Measurements from ENCODE around the gene C18orf54. TPM values are rescaled to one million over a fixed set of nuclear protein-coding genes. Genes with fewer than 3 reads are reported as not detected.
A peak's percentile ranks its signal among the peaks of the same experiment; 100 is the strongest.
"Not testable (repeated sequence)": the region's sequence is repeated elsewhere in the genome, so short reads cannot be mapped to it uniquely, and the experiment has no call there.

Gene C18orf54
- 5.9 to 6.5 TPM (median 6.2 TPM) in 3 replicates for total RNA-seq

GRCh38 chr18:54357660-54358494 lies at the start of gene C18orf54, which contains the start of gene STARD6:
C18orf54 (plus strand) TSS chr18:54357906; CDS start chr18:54360573, 2,667 bp downstream.
STARD6 (minus strand) TSS chr18:54357858; CDS start chr18:54354573, 3,285 bp downstream.
- peak within 1 kb of the TSS; percentile 100 for H3K4me3 Mint-ChIP-seq

GRCh38 chr18:54309564-54309963 lies 48.1 kb upstream of the C18orf54 start:
- not testable (repeated sequence) for H3K27ac Mint-ChIP-seq; H3K36me3 Mint-ChIP-seq; DNase-seq (ENCODE audit: low spot score in 2 of 2, unreplicated experiment in 2 of 2); H3K4me1 Mint-ChIP-seq; H3K4me3 Mint-ChIP-seq; H3K9me3 Mint-ChIP-seq
- peaks cover 11% of the 10 kb centered on the region for H3K27me3 Mint-ChIP-seq (ENCODE audit: low read depth)

More at GRCh38 chr18:54357660-54358494, at the start of gene C18orf54, which contains the start of gene STARD6:
- DNase-seq (ENCODE audit: low spot score in 2 of 2, unreplicated experiment in 2 of 2): peak; percentile 78 to 88
- Mint-ChIP-seq H3K36me3 (peaks cover 6% of the 10 kb centered on the region), H3K27ac (peak within 1 kb of the TSS; percentile 98), H3K4me1 (peaks cover 15% of the 10 kb centered on the region), H3K27me3 (ENCODE audit: low read depth) (no peaks in the 10 kb centered on the region), H3K9me3 (no peaks in the 10 kb centered on the region)
- TF ChIP-seq CTCF (IDR thresholded peaks at IDR 0.05; ENCODE audit: unreplicated experiment): no peak

- Mint-ChIP-seq H3K4me1 (no peaks in the 10 kb centered on the region), H3K9me3 (peaks cover 12% of the 10 kb centered on the region), H3K4me3 (no peak overlapping the region), H3K27ac (no peak overlapping the region), H3K27me3 (ENCODE audit: low read depth) (peaks cover 4% of the 10 kb centered on the region), H3K36me3 (no peaks in the 10 kb centered on the region)
- no peak for TF ChIP-seq CTCF (IDR thresholded peaks at IDR 0.05; ENCODE audit: unreplicated experiment)
- DNase-seq (ENCODE audit: low spot score in 2 of 2, unreplicated experiment in 2 of 2): no peak
Measured at GRCh38 chr18:54316071-54316820, 41.5 kb upstream of the C18orf54 start.

- no peak for TF ChIP-seq CTCF (IDR thresholded peaks at IDR 0.05; ENCODE audit: unreplicated experiment)
- H3K4me1 Mint-ChIP-seq: no peaks in the 10 kb centered on the region
- H3K9me3 Mint-ChIP-seq: no peaks in the 10 kb centered on the region
- no peak overlapping the region for H3K27ac Mint-ChIP-seq
- H3K27me3 Mint-ChIP-seq (ENCODE audit: low read depth): no peaks in the 10 kb centered on the region
- H3K4me3 Mint-ChIP-seq: no peak overlapping the region
- no peaks in the 10 kb centered on the region for H3K36me3 Mint-ChIP-seq
- no peak for DNase-seq (ENCODE audit: low spot score in 2 of 2, unreplicated experiment in 2 of 2)
Measured at GRCh38 chr18:54323561-54323960, 34.1 kb upstream of the C18orf54 start.

- Mint-ChIP-seq H3K27me3 (ENCODE audit: low read depth) (no peaks in the 10 kb centered on the region), H3K4me3 (no peak overlapping the region), H3K9me3 (no peaks in the 10 kb centered on the region), H3K36me3 (no peaks in the 10 kb centered on the region), H3K4me1 (no peaks in the 10 kb centered on the region), H3K27ac (no peak overlapping the region)
- DNase-seq (ENCODE audit: low spot score in 2 of 2, unreplicated experiment in 2 of 2): no peak
- TF ChIP-seq CTCF (IDR thresholded peaks at IDR 0.05; ENCODE audit: unreplicated experiment): no peak
Measured at GRCh38 chr18:54323970-54324369, 33.7 kb upstream of the C18orf54 start.

GRCh38 chr18:54327818-54328217 lies 29.9 kb upstream of the C18orf54 start:
- no peak for TF ChIP-seq CTCF (IDR thresholded peaks at IDR 0.05; ENCODE audit: unreplicated experiment)
- no peak overlapping the region for H3K4me3 Mint-ChIP-seq
- H3K27ac Mint-ChIP-seq: no peak overlapping the region
- no peaks in the 10 kb centered on the region for H3K27me3 Mint-ChIP-seq (ENCODE audit: low read depth)
- H3K36me3 Mint-ChIP-seq: no peaks in the 10 kb centered on the region
- DNase-seq (ENCODE audit: low spot score in 2 of 2, unreplicated experiment in 2 of 2): no peak
- H3K9me3 Mint-ChIP-seq: no peaks in the 10 kb centered on the region
- no peaks in the 10 kb centered on the region for H3K4me1 Mint-ChIP-seq
